SK-N-SH (cell line): ENCODE data around the gene IL11. TPM values are rescaled to one million over a fixed set of nuclear protein-coding genes. Genes with fewer than 3 reads are reported as not detected.
A peak's percentile ranks its signal among the peaks of the same experiment; 100 is the strongest.

Experiments used
- CTCF ChIA-PET: fragments of 300-600, 350-600 bp; formaldehyde crosslinking; extraction: SDS; loops from one replicate; lab custom pipeline; 2021; lab: Yijun Ruan, JAX
- POLR2A ChIA-PET: fragments of 350-600 bp; sonication (Branson Sonifier 250); formaldehyde crosslinking; extraction: SDS; loops from one replicate; lab custom pipeline; 2020; ENCODE audit warnings: antibody characterized with exemption, inconsistent platforms; lab: Yijun Ruan, JAX
- DNase-seq: peaks from one replicate; pipeline ENCODE4 v3.0.0; 2012
- H2AFZ ChIP-seq: fragments of 200-600 bp; sonication (generic); 2 replicates; pipeline ENCODE4 v1.8.1; 2016; ENCODE audit warnings: antibody characterized with exemption, mild to moderate bottlenecking, low read depth
- H3F3A ChIP-seq: fragments of 200-600 bp; sonication (generic); replicated peaks from 2 replicates; pipeline ENCODE3; 2016; ENCODE audit warnings: antibody characterized with exemption, mild to moderate bottlenecking; ENCODE audit not compliant: insufficient read depth
- H3K27ac ChIP-seq, 2 experiments: fragments of 200-500 bp in 1 of 2; fragments of 200-600 bp in 1 of 2; sonication (Bioruptor generic) in 1 of 2; sonication (generic), shearing (Covaris generic) in 1 of 2; 2 replicates each; pipeline versions ENCODE4 v1.5.1 to v1.6.1; 2014 to 2016; ENCODE audit warnings: low read depth in 2 of 2, inconsistent platforms in 1 of 2, low read length in 1 of 2, mild to moderate bottlenecking in 1 of 2, mixed read lengths in 1 of 2
- H3K27me3 ChIP-seq: fragments of 200-600 bp; sonication (generic), shearing (Covaris generic); 2 replicates; pipeline ENCODE4 v1.6.1; 2016; ENCODE audit warnings: mixed run types; ENCODE audit not compliant: insufficient read depth
- H3K36me3 ChIP-seq, 2 experiments: fragments of 200-500 bp in 1 of 2; fragments of 200-600 bp in 1 of 2; sonication (Bioruptor generic) in 1 of 2; sonication (generic) in 1 of 2; replicated peaks in 1 of 2; 2 replicates each; pipeline versions ENCODE3 to v1.5.1; 2014 to 2016; ENCODE audit warnings: low read length in 1 of 2, mild to moderate bottlenecking in 1 of 2; ENCODE audit not compliant: insufficient read depth in 2 of 2, control insufficient read depth in 1 of 2
- H3K4me1 ChIP-seq, 2 experiments: fragments of 200-500 bp in 1 of 2; fragments of 200-600 bp in 1 of 2; sonication (Bioruptor generic) in 1 of 2; sonication (generic), shearing (Covaris generic) in 1 of 2; 2 replicates each; pipeline versions ENCODE4 v1.5.1 to v1.6.1; 2014 to 2016; ENCODE audit warnings: low read depth in 1 of 2, low read length in 1 of 2, mixed run types in 1 of 2; ENCODE audit not compliant: insufficient read depth in 2 of 2, control insufficient read depth in 1 of 2
- H3K4me2 ChIP-seq: fragments of 200-600 bp; sonication (generic), shearing (Covaris generic); 2 replicates; pipeline ENCODE4 v1.6.1; 2017; ENCODE audit warnings: mixed run types
- H3K4me3 ChIP-seq, 2 experiments: fragments of 200-500 bp in 1 of 2; fragments of 200-600 bp in 1 of 2; sonication (Bioruptor generic) in 1 of 2; sonication (generic), shearing (Covaris generic) in 1 of 2; 2 replicates each; pipeline versions ENCODE4 v1.5.1 to v1.8.1; 2014 to 2016; ENCODE audit warnings: low read depth in 2 of 2, inconsistent platforms in 1 of 2, low read length in 1 of 2, mild to moderate bottlenecking in 1 of 2, mixed read lengths in 1 of 2, moderate library complexity in 1 of 2
- H3K79me2 ChIP-seq: fragments of 200-600 bp; sonication (generic); 2 replicates; pipeline ENCODE4 v1.8.1; 2017; ENCODE audit warnings: mild to moderate bottlenecking; ENCODE audit not compliant: insufficient read depth
- H3K9ac ChIP-seq: fragments of 200-600 bp; sonication (generic); 2 replicates; pipeline ENCODE4 v1.6.1; 2017; ENCODE audit warnings: mixed run types
- H3K9me2 ChIP-seq: fragments of 200-600 bp; sonication (generic); 2 replicates; pipeline ENCODE4 v1.6.1; 2017; ENCODE audit warnings: mixed run types
- H3K9me3 ChIP-seq: fragments of 200-600 bp; sonication (generic); 2 replicates; pipeline ENCODE4 v1.6.1; 2017; ENCODE audit warnings: mixed run types, mild to moderate bottlenecking, moderate library complexity
- H4K20me1 ChIP-seq: fragments of 200-600 bp; sonication (generic); 2 replicates; pipeline ENCODE4 v1.6.1; 2017; ENCODE audit warnings: mild to moderate bottlenecking, mixed run types; ENCODE audit not compliant: insufficient read depth
- CHD2 ChIP-seq: fragments of 150-350 bp; IDR thresholded peaks from 2 replicates; pipeline ENCODE4 v1.6.1; 2018; ENCODE audit warnings: low read length; ENCODE audit not compliant: partially characterized antibody
- EZH2phosphoT487 ChIP-seq: fragments of 200-600 bp; sonication (generic); IDR thresholded peaks from 2 replicates; pipeline ENCODE4 v1.6.1; 2017; ENCODE audit warnings: low read depth, mixed run types, mild to moderate bottlenecking, antibody characterized with exemption, moderate library complexity, borderline replicate concordance
- FOXJ3 ChIP-seq: sonication (generic); formaldehyde crosslinking; IDR thresholded peaks from 2 replicates; pipeline ENCODE4 v1.5.1; 2020; ENCODE audit warnings: mild to moderate bottlenecking, missing genetic modification reagents
- GABPA ChIP-seq: IDR thresholded peaks from 2 replicates; pipeline ENCODE4 v1.4.0; 2012; ENCODE audit warnings: low read depth, mild to moderate bottlenecking
- MEF2A ChIP-seq: IDR thresholded peaks from 2 replicates; pipeline ENCODE4 v1.4.0; 2012; ENCODE audit warnings: low read depth, borderline replicate concordance
- POLR2AphosphoS5 ChIP-seq: IDR thresholded peaks from 2 replicates; pipeline ENCODE4 v1.6.1; 2012; ENCODE audit warnings: low read depth, low read length
- RAD21 ChIP-seq: IDR thresholded peaks from 2 replicates; pipeline ENCODE4 v1.6.1; 2012; ENCODE audit warnings: mild to moderate bottlenecking, low read length
- TAF1 ChIP-seq: IDR thresholded peaks from 2 replicates; pipeline ENCODE4 v1.6.1; 2012; ENCODE audit warnings: low read depth, mild to moderate bottlenecking, low read length, moderate library complexity, borderline replicate concordance
- TCF12 ChIP-seq: IDR thresholded peaks from 2 replicates; pipeline ENCODE4 v1.4.0; 2012
- USF2 ChIP-seq: fragments of 150-350 bp; IDR thresholded peaks from 2 replicates; pipeline ENCODE4 v1.6.1; 2017; ENCODE audit warnings: antibody characterized with exemption, low read length, low read depth, borderline replicate concordance
- ZBTB33 ChIP-seq: IDR thresholded peaks from 2 replicates; pipeline ENCODE4 v1.4.0; 2012; ENCODE audit warnings: low read depth, borderline replicate concordance
- WGBS: methylation state at CpG from one replicate; pipeline ENCODE4 v1.1.6; 2017; ENCODE audit warnings: low lambda C conversion rate; 5-methylcytosine and 5-hydroxymethylcytosine counted together
- polyA plus RNA-seq, 3 experiments: library from polyadenylated mRNA; depleted of rRNA; stranded (reverse); fragments of >200 nt; gene quantifications; 2 replicates each; pipeline ENCODE4 v1.2.3, GENCODE V29; 2012
- TF ChIP-seq, protein P1 (sequence below): IDR thresholded peaks from 2 replicates; pipeline ENCODE4; 2012
- TF ChIP-seq, protein P2 (sequence below): IDR thresholded peaks from 2 replicates; pipeline ENCODE4 v1.4.0; 2012; ENCODE audit warnings: low read depth, borderline replicate concordance

The IL11 gene
- polyA plus RNA-seq, 1 of the 3 experiments (the other 2 are of a cell fraction) = 13.2 TPM

- no peak for TF ChIP-seq USF2
- TF ChIP-seq ZBTB33 = no peak
- no peak for TF ChIP-seq FOXJ3 (CRISPR knock-in tag)
- no peak for TF ChIP-seq GABPA
- TF ChIP-seq MEF2A = no peak
- no peak for TF ChIP-seq POLR2AphosphoS5
- TF ChIP-seq RAD21 = no peak
Measured at GRCh38 chr19:55320844-55321419, 49.3 kb downstream of the IL11 start (continued).

DNA sequence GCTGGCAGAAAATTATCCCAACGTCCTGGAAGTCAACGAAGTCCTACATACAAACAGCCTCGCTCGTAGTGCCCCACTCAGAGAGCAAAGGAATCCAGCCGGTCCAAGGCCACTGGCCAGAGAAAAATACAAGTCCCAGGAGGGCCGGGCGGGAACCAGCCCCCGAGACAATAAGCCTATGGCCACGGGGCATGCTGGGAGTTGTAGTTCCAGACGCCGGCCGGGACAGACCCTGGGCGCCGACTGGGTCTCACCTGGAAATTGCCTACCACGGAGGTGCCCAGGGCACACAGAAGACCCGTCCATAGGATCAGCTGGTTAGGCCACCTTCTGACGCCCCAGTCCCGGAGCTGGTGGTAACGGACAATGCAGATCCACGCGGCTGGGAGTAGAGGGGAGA lies 50.5 kb downstream of the IL11 start:
- no peaks in the 10 kb centered on the region for H3F3A ChIP-seq
- no peak overlapping the region for H3K9ac ChIP-seq
- H3K27ac ChIP-seq = no peak overlapping the region
- H3K4me3 ChIP-seq = no peak overlapping the region
- no peak overlapping the region for H3K4me2 ChIP-seq
- POLR2A ChIA-PET = no interaction called here
- no peaks in the 10 kb centered on the region for H3K9me3 ChIP-seq
- H3K4me1 ChIP-seq = no peaks in the 10 kb centered on the region
- no peaks in the 10 kb centered on the region for H4K20me1 ChIP-seq
- CTCF ChIA-PET = interaction anchor here (1.8 to 3.1 kb wide), 3 partner anchors 18 to 178 kb away, joined by 5 to 21 read pairs (median 9); no protein-coding TSS in a partner anchor
- peak; percentile 83 for DNase-seq
- no peaks in the 10 kb centered on the region for H3K79me2 ChIP-seq
- TF ChIP-seq, protein P1, sequence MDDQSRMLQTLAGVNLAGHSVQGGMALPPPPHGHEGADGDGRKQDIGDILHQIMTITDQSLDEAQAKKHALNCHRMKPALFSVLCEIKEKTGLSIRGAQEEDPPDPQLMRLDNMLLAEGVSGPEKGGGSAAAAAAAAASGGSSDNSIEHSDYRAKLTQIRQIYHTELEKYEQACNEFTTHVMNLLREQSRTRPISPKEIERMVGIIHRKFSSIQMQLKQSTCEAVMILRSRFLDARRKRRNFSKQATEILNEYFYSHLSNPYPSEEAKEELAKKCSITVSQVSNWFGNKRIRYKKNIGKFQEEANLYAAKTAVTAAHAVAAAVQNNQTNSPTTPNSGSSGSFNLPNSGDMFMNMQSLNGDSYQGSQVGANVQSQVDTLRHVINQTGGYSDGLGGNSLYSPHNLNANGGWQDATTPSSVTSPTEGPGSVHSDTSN = no peak
- TF ChIP-seq TCF12 (no peak), TAF1 (no peak), MEF2A (no peak), CHD2 (no peak), EZH2phosphoT487 (no peak)
- TF ChIP-seq, protein P2, sequence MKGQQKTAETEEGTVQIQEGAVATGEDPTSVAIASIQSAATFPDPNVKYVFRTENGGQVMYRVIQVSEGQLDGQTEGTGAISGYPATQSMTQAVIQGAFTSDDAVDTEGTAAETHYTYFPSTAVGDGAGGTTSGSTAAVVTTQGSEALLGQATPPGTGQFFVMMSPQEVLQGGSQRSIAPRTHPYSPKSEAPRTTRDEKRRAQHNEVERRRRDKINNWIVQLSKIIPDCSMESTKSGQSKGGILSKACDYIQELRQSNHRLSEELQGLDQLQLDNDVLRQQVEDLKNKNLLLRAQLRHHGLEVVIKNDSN = no peak
- no peak overlapping the region for H2AFZ ChIP-seq
- WGBS = 69% methylated on average over 7 of the region's 21 CpGs
- no peaks in the 10 kb centered on the region for H3K9me2 ChIP-seq
- H3K27me3 ChIP-seq = no peaks in the 10 kb centered on the region
- no peaks in the 10 kb centered on the region for H3K36me3 ChIP-seq
